Immature natural killer cell (primary cell): ENCODE measurements around the gene FAM210A. TPM values are rescaled to one million over a fixed set of nuclear protein-coding genes. Genes with fewer than 3 reads are reported as not detected.
"Not testable (repeated sequence)": the region's sequence is repeated elsewhere in the genome, so short reads cannot be mapped to it uniquely, and the experiment has no call there.

ENCODE experiments used
- DNase-seq, 3 donors: peaks; one replicate each; pipeline ENCODE4 v3.0.0; 2022; ENCODE audit warnings: mixed read lengths in 1 of 3
- H3K27ac Mint-ChIP-seq, 6 donors: one replicate each; pipeline ENCODE4 v1.8.0; 2020; ENCODE audit warnings: mixed read lengths in 6 of 6, mild to moderate bottlenecking in 5 of 6, inconsistent platforms in 4 of 6, moderate library complexity in 3 of 6
- H3K27me3 Mint-ChIP-seq, 3 donors: one replicate each; pipeline ENCODE4 v1.8.0; 2020 to 2021; ENCODE audit warnings: low read depth in 3 of 3, mild to moderate bottlenecking in 3 of 3, mixed read lengths in 3 of 3, moderate library complexity in 3 of 3, inconsistent platforms in 1 of 3
- H3K36me3 Mint-ChIP-seq, 3 donors: one replicate each; pipeline ENCODE4 v1.8.0; 2020; ENCODE audit warnings: mixed read lengths in 3 of 3, inconsistent platforms in 2 of 3, mild to moderate bottlenecking in 2 of 3
- H3K4me1 Mint-ChIP-seq, 2 donors: one replicate each; pipeline ENCODE4 v1.8.0; 2020; ENCODE audit warnings: inconsistent platforms in 2 of 2, mild to moderate bottlenecking in 2 of 2, mixed read lengths in 2 of 2, moderate library complexity in 1 of 2
- H3K4me3 Mint-ChIP-seq, 5 donors: one replicate each; pipeline ENCODE4 v1.8.0; 2020; ENCODE audit warnings: mild to moderate bottlenecking in 5 of 5, mixed read lengths in 5 of 5, inconsistent platforms in 3 of 5, moderate library complexity in 3 of 5
- H3K9me3 Mint-ChIP-seq, 6 donors: one replicate each; pipeline ENCODE4 v1.8.0; 2020; ENCODE audit warnings: mild to moderate bottlenecking in 6 of 6, mixed read lengths in 6 of 6, inconsistent platforms in 4 of 6, moderate library complexity in 3 of 6
- polyA plus RNA-seq, 3 donors: library from polyadenylated mRNA; unstranded; fragments of 300-500 nt; fragmentation: Illumina TruSeq; gene quantifications; one replicate each; pipeline ENCODE4 v1.2.3, GENCODE V29; 2021

Gene FAM210A
- polyA plus RNA-seq, 3 donors from 2014 or later, result 11.4 to 15.3 (median 14.2) TPM

DNA sequence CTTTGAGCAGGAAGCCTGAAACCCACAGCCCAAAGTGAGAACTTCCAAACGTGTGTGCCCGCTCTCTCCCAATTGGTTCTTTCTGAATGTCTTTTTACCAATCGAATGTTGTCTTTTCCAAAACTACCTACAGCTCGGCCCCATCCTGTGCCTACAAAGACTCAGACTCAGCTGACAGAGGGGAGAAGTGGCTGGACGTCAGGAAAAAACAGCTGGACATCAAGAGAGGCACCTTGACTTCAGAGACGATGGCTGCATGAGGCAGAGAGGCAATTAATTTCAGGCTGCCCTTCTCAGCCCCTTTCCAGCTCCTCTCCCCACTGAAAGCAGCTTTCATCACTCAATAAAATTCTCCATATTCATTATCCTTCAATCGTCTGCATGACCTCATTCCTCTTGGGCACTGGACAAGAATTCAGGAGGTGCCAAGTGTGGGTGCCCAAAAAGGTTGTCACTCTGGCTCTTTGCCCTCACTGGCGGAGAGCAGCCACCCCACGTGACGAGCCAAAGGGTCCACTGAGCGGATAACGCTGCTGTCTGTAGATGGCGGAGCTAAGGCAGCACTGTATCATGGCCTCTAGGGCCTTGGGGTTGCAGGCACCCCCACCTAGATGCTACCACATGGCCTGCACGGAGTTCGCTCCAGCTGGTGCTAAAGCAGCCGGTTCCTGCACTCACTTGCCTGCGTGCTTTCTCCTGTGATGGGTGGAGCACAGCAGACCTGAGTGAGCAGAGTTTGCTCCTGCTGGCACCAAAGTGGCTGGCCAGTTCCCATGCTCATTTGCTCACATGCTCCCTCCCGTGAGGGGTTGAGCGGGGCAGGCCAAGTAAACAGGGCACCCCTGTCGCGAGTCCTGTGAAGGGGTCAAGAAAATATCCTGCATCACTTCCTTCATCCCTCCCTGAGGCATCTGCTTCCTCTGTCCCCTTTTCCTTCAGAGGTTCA is 37.9 kb downstream of the FAM210A start:
- H3K27ac Mint-ChIP-seq, result no peak overlapping the region
- H3K27me3 Mint-ChIP-seq, result peaks cover 0 to 3% (median 2%) of the 10 kb centered on the region in 3 donors
- no peak for DNase-seq
- H3K4me3 Mint-ChIP-seq, result no peak overlapping the region
- peaks cover 25 to 70% of the 10 kb centered on the region in 2 donors for H3K4me1 Mint-ChIP-seq
- H3K9me3 Mint-ChIP-seq, result peaks cover 0 to 6% (median 0%) of the 10 kb centered on the region in 6 donors
- peaks cover 0 to 4% (median 3%) of the 10 kb centered on the region in 3 donors for H3K36me3 Mint-ChIP-seq

- H3K36me3 Mint-ChIP-seq, result peaks cover 0 to 5% (median 0%) of the 10 kb centered on the region in 3 donors
- peaks cover 0 to 3% (median 0%) of the 10 kb centered on the region in 3 donors for H3K27me3 Mint-ChIP-seq
- H3K4me3 Mint-ChIP-seq, result no peak overlapping the region
- no peak for DNase-seq
- no peak overlapping the region for H3K27ac Mint-ChIP-seq
- H3K4me1 Mint-ChIP-seq, result peaks cover 19 to 47% of the 10 kb centered on the region in 2 donors
- no peaks in the 10 kb centered on the region for H3K9me3 Mint-ChIP-seq
Measured at GRCh38 chr18:13684546-13684945, 41.8 kb downstream of the FAM210A start.

DNA sequence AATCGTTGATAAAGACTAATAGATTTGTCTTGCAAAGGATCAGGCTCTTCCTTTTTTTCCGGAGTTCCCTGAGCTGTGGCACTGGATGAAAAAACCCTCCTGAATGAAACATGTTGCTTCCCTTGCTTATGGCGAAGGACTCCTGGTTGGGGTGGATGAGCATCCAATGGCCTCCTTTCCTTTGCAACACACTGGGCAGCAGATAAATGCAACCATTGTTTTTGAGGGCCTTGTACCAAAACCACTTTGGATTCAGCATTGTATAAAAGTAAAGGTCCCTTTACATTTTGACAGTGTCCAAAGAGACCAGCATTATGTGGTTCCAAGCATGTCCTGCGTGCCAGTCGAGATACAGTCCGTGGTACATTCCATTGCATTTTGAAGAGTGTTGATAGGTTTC is 44.7 kb downstream of the FAM210A start:
- no peak overlapping the region for H3K27ac Mint-ChIP-seq
- H3K36me3 Mint-ChIP-seq, result peaks cover 0 to 5% (median 0%) of the 10 kb centered on the region in 3 donors
- no peaks in the 10 kb centered on the region for H3K9me3 Mint-ChIP-seq
- no peak for DNase-seq
- H3K4me1 Mint-ChIP-seq, result peaks cover 5 to 23% of the 10 kb centered on the region in 2 donors
- no peaks in the 10 kb centered on the region for H3K27me3 Mint-ChIP-seq
- no peak overlapping the region for H3K4me3 Mint-ChIP-seq

- H3K27ac Mint-ChIP-seq, result no peak overlapping the region
- DNase-seq, result no peak
- no peaks in the 10 kb centered on the region for H3K9me3 Mint-ChIP-seq
- no peak overlapping the region for H3K4me3 Mint-ChIP-seq
- peaks cover 0 to 5% (median 0%) of the 10 kb centered on the region in 3 donors for H3K36me3 Mint-ChIP-seq
- no peaks in the 10 kb centered on the region for H3K27me3 Mint-ChIP-seq
- peaks cover 3 to 18% of the 10 kb centered on the region in 2 donors for H3K4me1 Mint-ChIP-seq
Measured at GRCh38 chr18:13680612-13681011, 45.7 kb downstream of the FAM210A start.

DNA sequence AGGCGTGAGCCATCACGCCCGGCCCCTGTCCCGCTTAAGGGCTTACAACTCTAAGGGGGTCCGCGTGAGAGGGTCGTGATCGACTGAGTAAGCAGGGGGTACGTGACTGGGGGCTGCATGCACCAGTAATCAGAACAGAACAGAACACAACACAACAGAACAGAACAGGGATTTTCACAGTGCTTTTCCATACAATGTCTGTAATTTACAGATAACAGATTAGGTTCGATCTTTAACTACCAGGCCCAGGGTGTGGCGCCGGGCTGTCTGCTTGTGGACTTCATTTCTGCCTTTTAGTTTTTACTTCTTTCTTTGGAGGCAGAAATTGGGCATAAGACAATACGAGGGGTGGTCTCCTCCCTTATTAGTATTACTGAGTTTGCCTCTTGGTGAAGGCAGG is 49.0 kb downstream of the FAM210A start:
- not testable (repeated sequence) for DNase-seq, H3K36me3 Mint-ChIP-seq, H3K4me1 Mint-ChIP-seq, H3K27ac Mint-ChIP-seq, H3K4me3 Mint-ChIP-seq, H3K9me3 Mint-ChIP-seq, H3K27me3 Mint-ChIP-seq

DNA sequence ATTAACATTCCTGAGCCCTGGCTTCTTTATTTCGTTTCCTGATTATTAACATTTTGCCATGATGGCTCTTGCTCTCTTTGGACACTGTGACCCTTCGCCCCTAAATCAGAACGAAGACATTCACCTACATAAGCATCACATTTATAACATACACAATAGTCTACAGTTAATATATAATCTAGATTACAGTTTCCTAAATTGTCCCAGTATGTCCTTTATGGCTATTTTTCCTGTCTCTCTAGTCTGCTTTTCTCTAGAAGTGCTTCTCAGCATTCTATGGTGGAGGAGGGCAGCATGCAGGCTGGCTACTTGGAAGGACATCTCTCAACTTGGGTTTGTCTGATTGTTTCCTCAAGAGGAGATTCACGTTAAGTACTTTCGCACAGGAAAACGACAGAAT is 49.9 kb downstream of the FAM210A start:
- H3K4me3 Mint-ChIP-seq, result no peak overlapping the region
- no peak for DNase-seq
- H3K4me1 Mint-ChIP-seq, result peaks cover 0 to 7% of the 10 kb centered on the region in 2 donors
- no peaks in the 10 kb centered on the region for H3K27me3 Mint-ChIP-seq
- no peak overlapping the region for H3K27ac Mint-ChIP-seq
- peaks cover 0 to 5% (median 0%) of the 10 kb centered on the region in 3 donors for H3K36me3 Mint-ChIP-seq
- no peaks in the 10 kb centered on the region for H3K9me3 Mint-ChIP-seq

- Mint-ChIP-seq H3K36me3 (peaks cover 0 to 10% (median 3%) of the 10 kb centered on the region in 3 donors), H3K9me3 (no peaks in the 10 kb centered on the region), H3K27me3 (no peaks in the 10 kb centered on the region), H3K4me3 (no peak overlapping the region), H3K4me1 (peaks cover 0 to 7% of the 10 kb centered on the region in 2 donors), H3K27ac (peak overlapping the region in 1 of 6 donors; percentile 50)
- DNase-seq, result no peak
Measured at GRCh38 chr18:13672657-13673056, 53.7 kb downstream of the FAM210A start.

- no peaks in the 10 kb centered on the region for H3K9me3 Mint-ChIP-seq
Measured at GRCh38 chr18:13661779-13662256, 64.5 kb downstream of the FAM210A start.

DNA sequence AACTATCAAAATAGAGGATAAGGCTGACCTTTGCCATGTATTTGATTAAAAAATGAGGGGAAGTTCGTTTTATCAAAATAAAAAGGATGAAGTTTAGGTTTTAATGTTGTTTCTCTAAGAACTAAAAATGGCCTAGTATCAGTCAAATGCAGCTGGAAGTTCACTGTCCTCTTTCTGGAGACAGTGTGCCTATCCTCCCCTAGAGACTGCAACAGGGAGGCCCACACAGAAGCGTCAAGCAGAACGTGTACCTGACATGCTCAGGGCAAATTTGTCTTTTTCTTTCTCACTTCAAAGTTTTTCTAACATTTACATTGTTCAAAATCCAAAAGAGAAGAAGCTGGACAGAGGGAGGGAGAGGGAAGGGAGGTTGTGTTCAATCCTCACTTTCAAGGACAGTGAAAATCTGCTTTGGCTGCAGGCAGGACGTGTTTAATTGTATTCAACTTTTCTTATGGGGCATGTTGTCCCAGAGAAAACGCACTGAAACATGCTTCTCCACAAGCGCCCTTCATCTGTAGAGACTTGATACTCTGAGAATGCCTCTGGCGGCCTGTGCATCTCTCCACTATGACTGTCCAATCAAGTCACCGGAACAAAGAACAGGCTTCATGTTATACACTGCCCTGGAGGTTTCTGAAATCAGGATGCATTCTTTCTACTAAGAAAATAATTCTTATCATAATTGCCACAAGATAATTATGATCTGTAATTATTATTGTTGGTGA is 65.1 kb downstream of the FAM210A start:
- no peak for DNase-seq
- Mint-ChIP-seq H3K27ac (peak overlapping the region in 1 of 6 donors; percentile 58), H3K36me3 (peaks cover 0 to 10% (median 0%) of the 10 kb centered on the region in 3 donors), H3K9me3 (no peaks in the 10 kb centered on the region), H3K27me3 (no peaks in the 10 kb centered on the region), H3K4me3 (no peak overlapping the region), H3K4me1 (no peaks in the 10 kb centered on the region)

More at GRCh38 chr18:13661779-13662256, 64.5 kb downstream of the FAM210A start:
- no peaks in the 10 kb centered on the region for H3K4me1 Mint-ChIP-seq
- DNase-seq, result no peak
- H3K27ac Mint-ChIP-seq, result peak overlapping the region in 1 of 6 donors; percentile 55
- H3K4me3 Mint-ChIP-seq, result no peak overlapping the region
- H3K27me3 Mint-ChIP-seq, result no peaks in the 10 kb centered on the region
- peaks cover 0 to 14% (median 3%) of the 10 kb centered on the region in 3 donors for H3K36me3 Mint-ChIP-seq

DNA sequence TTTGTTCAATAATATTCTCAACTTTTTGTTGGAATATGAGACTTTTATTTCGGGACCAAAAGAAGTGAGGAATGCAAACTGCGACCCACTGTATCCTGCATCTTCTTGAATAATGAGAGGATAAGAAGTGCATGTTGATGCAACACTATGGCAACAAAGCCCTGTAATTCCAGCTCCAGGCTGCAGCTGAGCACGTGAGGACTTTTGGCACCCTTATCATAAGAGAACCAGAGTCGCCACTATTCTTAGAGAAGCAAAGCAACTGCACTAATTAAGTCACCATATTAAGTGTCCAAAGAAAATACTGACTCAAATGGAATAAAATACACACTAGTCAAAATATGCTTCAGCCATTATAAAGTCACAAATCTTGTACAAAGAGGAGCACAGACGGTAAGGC is 65.8 kb downstream of the FAM210A start:
- Mint-ChIP-seq H3K36me3 (peaks cover 0 to 10% (median 0%) of the 10 kb centered on the region in 3 donors), H3K4me3 (no peak overlapping the region)
- DNase-seq, result no peak

DNA sequence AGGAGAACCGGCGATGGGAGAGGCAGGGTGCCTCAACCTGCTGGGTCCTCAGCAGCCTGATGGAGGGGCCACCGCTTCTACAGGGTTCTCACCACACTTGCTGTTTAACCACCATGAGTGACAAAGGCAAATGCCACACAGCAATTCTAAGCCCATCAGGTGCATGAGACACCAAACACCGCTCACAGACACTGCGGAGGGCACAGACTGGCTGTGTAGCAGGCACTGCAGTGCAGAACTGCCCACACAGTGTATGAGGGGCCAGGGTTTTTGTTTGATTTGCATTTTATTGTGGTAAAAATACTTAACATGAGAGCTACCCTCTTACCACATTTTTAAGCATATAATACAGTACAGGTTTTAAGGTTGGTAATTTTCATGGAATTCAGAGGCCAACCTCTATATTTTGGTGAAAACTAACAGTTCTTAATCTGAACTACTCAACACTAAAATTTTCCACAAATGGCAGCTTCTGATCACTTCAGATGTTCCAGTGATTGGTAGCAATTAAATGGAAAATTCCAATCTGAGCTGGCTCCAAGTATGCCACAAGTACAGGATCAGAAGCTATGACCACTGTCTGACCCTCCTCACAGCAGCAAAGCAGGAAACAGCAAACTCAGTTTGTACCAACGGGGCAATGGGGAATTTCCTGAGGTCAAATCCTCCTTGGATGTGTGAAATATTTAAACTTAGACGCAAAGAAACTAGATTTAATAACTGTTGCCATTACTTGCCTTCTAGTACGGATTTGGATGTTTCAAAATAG is 67.7 kb downstream of the FAM210A start:
- no peak overlapping the region for H3K4me3 Mint-ChIP-seq
- no peaks in the 10 kb centered on the region for H3K4me1 Mint-ChIP-seq
- H3K36me3 Mint-ChIP-seq, result peaks cover 0 to 4% (median 0%) of the 10 kb centered on the region in 3 donors

More for the DNA sequence above, 65.8 kb downstream of the FAM210A start:
- Mint-ChIP-seq H3K4me1 (no peaks in the 10 kb centered on the region), H3K9me3 (no peaks in the 10 kb centered on the region), H3K27ac (no peak overlapping the region), H3K27me3 (no peaks in the 10 kb centered on the region)

DNA sequence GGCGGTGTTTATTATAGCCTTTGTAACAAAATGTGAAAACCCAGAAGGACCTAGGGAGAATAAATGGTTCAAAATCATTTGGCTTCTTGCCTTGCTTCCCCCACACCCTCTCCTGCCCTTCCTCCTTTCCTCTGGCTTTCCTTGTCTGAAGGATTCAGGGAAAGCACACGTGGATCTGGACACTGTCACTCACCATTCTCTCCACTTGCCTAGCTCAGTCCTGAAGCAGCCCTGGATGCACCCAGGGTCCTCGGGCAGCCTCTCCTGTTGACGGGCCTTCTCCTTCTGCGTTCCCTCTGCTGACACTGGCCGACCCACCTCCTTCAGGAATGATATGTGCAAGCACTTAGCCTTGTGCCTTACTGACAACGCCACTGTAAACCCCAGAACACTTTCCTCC is 68.4 kb downstream of the FAM210A start:
- Mint-ChIP-seq H3K36me3 (peaks cover 0 to 4% (median 0%) of the 10 kb centered on the region in 3 donors), H3K27me3 (no peaks in the 10 kb centered on the region), H3K27ac (peak overlapping the region in 1 of 6 donors; percentile 5), H3K9me3 (no peaks in the 10 kb centered on the region), H3K4me1 (no peaks in the 10 kb centered on the region), H3K4me3 (no peak overlapping the region)
- no peak for DNase-seq

More for the DNA sequence above, 67.7 kb downstream of the FAM210A start:
- H3K9me3 Mint-ChIP-seq, result no peaks in the 10 kb centered on the region
- no peak for DNase-seq
- no peak overlapping the region for H3K27ac Mint-ChIP-seq
- H3K27me3 Mint-ChIP-seq, result no peaks in the 10 kb centered on the region

DNA sequence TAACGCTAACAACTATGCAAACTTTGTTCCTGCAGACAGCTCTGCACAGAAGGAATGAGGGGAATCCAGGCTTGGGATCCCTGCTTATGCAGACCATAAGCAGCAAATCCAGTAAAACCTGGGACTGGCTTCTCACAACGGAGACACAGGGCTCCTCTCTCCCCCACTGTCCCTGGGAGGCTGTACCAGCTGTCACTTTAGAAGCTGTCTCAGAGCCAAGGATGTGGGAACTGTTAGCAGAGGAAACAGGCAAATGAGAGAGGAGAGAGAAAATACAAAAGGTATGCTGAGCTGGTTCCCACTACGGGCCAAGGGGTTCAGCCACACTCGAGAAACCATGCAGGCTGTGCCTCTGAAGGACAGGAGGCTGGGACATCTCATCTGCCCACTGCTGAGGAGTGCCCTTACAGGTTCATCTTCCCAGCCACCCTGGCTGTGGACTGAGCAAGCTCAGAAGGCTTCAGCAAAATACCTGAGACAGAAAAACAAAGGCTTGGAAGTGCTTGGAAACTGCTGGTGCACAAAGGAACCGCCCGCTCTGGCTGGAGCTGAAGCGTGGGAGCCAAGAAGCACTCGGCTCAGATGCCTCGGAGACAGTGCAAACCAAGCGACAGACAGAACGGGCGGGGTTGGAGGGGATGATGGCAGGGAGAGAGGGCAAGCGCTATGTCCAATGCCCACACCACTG is 72.5 kb downstream of the FAM210A start:
- Mint-ChIP-seq H3K9me3 (no peaks in the 10 kb centered on the region), H3K4me1 (no peaks in the 10 kb centered on the region), H3K36me3 (no peaks in the 10 kb centered on the region), H3K27me3 (no peaks in the 10 kb centered on the region), H3K27ac (no peak overlapping the region), H3K4me3 (no peak overlapping the region)
- DNase-seq, result no peak
